Stomach smooth muscle (tissue), 2 donors: ENCODE results near the gene DEGS1.

Experiments
- H3K27ac ChIP-seq: one replicate; pipeline ENCODE4 v1.7.0; 2013; ENCODE audit warnings: mild to moderate bottlenecking, low read length, inconsistent platforms
- H3K27me3 ChIP-seq, 2 donors: one replicate each; pipeline ENCODE4 v1.7.0; 2013; ENCODE audit warnings: low read length in 2 of 2; ENCODE audit not compliant: insufficient read depth in 2 of 2, control insufficient read depth in 1 of 2
- H3K36me3 ChIP-seq, 2 donors: one replicate each; pipeline ENCODE4 v1.7.0; 2013; ENCODE audit warnings: low read length in 2 of 2; ENCODE audit not compliant: control insufficient read depth in 2 of 2, insufficient read depth in 2 of 2
- H3K4me1 ChIP-seq: one replicate; pipeline ENCODE4 v1.7.0; 2013; ENCODE audit warnings: low read length; ENCODE audit not compliant: control insufficient read depth, insufficient read depth
- H3K4me3 ChIP-seq, 2 donors: one replicate each; pipeline ENCODE4 v1.7.0; 2013; ENCODE audit warnings: low read length in 2 of 2
- H3K9ac ChIP-seq, 2 donors: one replicate each; pipeline ENCODE4 v1.7.0; 2013; ENCODE audit warnings: low read length in 2 of 2, mild to moderate bottlenecking in 1 of 2
- H3K9me3 ChIP-seq, 2 donors: one replicate each; pipeline ENCODE4 v1.7.0; 2013; ENCODE audit warnings: low read length in 2 of 2; ENCODE audit not compliant: control insufficient read depth in 2 of 2
- donor health status: healthy.
- donor health status: Pancreatic carcinoma.

DEGS1 gene

DNA sequence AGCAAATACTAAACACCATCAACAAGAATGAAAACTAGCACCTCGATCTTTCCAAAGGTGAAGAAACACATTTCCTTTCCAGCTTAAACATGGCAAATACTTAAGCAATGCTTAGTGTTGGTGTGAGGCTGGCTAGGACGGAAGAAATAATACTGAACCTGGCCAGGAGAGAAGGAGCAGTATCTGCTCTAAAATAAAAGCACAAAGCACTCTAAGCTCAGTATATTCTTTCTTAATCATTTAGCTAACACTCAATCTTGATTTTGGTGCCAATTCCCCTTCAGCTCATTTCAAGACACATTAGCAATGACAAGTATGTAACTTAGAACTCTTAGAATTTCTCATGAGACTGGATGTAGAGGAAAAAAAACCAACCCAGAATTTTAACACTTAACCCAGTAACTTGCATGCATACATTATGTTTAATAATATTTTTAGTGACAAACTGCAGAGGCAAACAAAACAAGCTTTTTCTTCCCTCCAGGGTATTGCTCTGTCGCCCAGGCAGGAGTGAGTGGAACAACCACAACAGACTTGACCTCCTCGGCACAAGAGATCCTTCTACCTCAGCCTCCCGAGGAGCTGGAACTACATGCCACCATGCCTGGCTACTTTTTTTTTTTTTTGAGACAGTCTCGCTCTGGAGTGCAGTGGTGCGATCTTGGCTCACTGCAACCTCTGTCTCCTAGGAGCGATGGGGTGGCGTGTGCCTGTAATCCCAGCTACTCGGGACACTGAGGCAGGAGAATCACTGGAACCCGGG lies 54.3 kb downstream of the DEGS1 start:
- Histone ChIP-seq H3K9ac (no peak overlapping the region), H3K4me3 (no peak overlapping the region), H3K9me3 (no peaks in the 10 kb centered on the region), H3K36me3 (peaks cover 6 to 14% of the 10 kb centered on the region in 2 donors), H3K27me3 (no peaks in the 10 kb centered on the region), H3K4me1 (no peaks in the 10 kb centered on the region), H3K27ac (no peak overlapping the region)

DNA sequence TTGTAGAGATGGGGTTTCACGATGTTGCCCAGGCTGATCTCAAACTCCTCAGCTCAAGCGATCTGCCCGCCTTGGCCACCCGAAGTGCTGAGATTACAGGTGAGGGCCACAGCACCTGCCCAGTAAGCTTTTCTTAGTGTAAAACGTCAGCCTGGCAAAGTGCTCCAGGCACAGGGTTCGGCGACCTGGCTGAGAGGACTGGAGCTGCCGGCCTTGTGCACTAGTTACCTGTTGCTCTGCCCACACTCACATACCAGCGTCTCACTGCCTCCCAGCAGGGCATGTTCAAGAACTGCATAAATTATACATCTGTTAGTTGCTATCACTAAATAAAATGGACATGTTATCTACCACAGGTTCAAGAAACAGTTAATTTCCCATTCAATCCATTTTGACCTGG lies 55.2 kb downstream of the DEGS1 start:
- Histone ChIP-seq H3K4me1 (no peaks in the 10 kb centered on the region), H3K27ac (no peak overlapping the region), H3K27me3 (no peaks in the 10 kb centered on the region), H3K4me3 (no peak overlapping the region), H3K36me3 (peaks cover 0 to 14% of the 10 kb centered on the region in 2 donors), H3K9ac (no peak overlapping the region), H3K9me3 (no peaks in the 10 kb centered on the region)

DNA sequence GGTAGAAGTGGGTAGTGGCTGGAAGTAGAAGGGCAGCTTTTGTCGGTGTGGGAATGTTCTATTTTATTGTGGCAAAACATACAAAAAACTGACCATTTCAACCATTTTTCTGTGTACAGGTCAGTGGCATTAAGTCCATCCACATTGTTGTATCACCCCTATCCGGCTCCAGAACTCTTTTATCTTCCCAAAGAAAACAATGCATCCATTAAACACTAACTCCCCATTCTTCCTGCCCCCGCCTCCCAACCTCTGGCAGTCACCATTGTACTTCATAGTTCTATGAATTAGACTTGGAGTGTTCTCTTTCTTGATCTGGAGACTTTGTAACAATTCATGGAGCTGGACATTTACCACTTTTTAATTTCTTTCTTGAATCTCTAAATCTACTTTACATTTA lies 55.7 kb downstream of the DEGS1 start:
- peaks cover 0 to 14% of the 10 kb centered on the region in 2 donors for H3K36me3 ChIP-seq
- no peak overlapping the region for H3K27ac ChIP-seq
- no peaks in the 10 kb centered on the region for H3K4me1 ChIP-seq
- H3K27me3 ChIP-seq = no peaks in the 10 kb centered on the region
- H3K9me3 ChIP-seq = no peaks in the 10 kb centered on the region
- H3K4me3 ChIP-seq = no peak overlapping the region
- H3K9ac ChIP-seq = no peak overlapping the region
